Epithelial cell of esophagus (primary cell): ENCODE measurements around the gene NDUFA5.

Experiments used
- DNase-seq: peaks from one replicate; pipeline ENCODE4 v3.0.0; 2010; ENCODE audit warnings: low read depth
- H3K4me3 ChIP-seq: 2 replicates; pipeline ENCODE4 v1.5.1; 2011; ENCODE audit warnings: mild to moderate bottlenecking, low read length, control low read depth
- TF ChIP-seq, protein P1 (sequence below): IDR thresholded peaks from 2 replicates; pipeline ENCODE4 v1.5.1; 2011; ENCODE audit warnings: low read depth, mild to moderate bottlenecking, low read length, control low read depth, inconsistent platforms; ENCODE audit not compliant: insufficient read depth; ENCODE audit errors: missing control alignments

The NDUFA5 gene

DNA sequence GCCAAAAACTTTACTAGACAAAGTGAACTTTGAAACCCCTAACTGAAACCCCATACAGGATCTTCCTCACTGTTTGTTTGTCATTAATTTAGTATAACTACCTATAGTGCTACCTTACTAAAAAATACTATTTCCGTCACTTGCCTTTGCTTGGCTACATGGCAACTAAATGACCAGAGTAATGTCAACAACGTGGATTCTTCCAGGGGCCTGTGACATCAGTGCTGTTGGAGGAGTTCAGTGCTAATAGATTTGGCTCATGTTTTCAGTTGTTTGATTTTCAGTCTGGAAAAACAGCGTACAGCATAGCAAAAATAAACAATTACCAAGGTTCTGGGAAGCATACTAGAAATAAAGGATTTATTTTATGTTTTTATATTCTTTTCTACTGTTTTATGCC is 41.0 kb upstream of the NDUFA5 start:
- H3K4me3 ChIP-seq: no peak overlapping the region
- TF ChIP-seq, protein P1, sequence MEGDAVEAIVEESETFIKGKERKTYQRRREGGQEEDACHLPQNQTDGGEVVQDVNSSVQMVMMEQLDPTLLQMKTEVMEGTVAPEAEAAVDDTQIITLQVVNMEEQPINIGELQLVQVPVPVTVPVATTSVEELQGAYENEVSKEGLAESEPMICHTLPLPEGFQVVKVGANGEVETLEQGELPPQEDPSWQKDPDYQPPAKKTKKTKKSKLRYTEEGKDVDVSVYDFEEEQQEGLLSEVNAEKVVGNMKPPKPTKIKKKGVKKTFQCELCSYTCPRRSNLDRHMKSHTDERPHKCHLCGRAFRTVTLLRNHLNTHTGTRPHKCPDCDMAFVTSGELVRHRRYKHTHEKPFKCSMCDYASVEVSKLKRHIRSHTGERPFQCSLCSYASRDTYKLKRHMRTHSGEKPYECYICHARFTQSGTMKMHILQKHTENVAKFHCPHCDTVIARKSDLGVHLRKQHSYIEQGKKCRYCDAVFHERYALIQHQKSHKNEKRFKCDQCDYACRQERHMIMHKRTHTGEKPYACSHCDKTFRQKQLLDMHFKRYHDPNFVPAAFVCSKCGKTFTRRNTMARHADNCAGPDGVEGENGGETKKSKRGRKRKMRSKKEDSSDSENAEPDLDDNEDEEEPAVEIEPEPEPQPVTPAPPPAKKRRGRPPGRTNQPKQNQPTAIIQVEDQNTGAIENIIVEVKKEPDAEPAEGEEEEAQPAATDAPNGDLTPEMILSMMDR: no peak
- no peak for DNase-seq

DNA sequence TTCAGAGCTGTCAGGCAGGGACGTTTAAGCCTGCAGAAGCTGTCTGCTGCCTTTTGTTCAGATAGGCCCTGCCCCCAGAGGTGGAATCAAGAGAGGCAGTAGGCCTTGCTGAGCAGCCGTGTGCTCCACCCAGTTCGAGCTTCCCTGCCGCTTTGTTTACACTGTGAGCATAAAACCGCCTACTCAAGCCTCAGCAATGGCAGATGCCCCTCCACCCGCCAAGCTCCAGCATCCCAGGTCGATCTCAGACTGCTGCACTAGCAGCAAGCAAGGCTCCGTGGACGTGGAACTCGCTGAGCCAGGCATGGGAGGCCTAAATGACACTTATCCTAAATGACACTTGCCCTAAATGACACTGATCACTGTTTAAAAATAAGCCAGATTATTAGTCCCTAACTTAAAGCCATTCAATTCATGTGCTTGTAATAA is 37.2 kb upstream of the NDUFA5 start:
- H3K4me3 ChIP-seq: no peak overlapping the region
- TF ChIP-seq, protein P1: no peak
- DNase-seq: peak; percentile 48

DNA sequence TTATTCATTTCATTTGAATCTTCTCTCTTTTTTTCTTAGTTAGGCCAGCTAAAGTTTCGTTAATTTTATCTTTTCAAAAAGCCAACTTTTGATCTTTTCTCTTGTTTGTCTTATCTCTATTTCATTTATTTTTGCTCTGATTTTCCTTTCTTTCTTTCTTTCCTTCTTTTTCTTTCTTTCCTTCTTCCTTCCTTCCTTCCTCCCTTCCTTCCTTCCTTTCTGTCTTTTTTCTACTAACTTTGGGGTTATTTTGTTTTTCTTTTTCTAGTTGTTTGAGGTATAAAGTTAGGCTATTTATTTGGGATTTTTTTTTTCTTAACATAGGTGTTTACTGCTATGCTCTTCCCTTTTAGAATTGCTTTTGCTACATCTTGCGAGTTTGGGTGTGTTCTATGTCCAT is 30.8 kb upstream of the NDUFA5 start:
- no peak overlapping the region for H3K4me3 ChIP-seq
- TF ChIP-seq, protein P1: no peak
- no peak for DNase-seq

DNA sequence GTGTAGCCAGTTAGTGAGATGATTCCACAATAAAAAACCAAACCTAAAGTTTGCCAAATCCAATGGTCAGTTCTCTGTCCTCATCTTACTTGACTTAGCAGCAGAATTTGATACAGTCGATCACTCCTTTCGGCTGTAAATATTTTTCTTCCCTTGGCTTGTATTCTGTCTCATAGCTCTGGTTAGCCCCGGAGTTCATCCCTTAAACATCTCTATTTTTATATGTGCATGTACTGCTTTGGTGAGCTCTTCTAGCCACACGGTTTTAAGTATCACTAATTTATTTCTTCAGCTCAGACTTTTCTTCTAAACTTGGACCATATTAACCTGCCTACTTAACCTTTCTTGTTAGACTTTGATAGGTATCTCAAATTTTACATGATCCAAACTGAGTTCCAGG is 26.2 kb upstream of the NDUFA5 start:
- H3K4me3 ChIP-seq: no peak overlapping the region
- TF ChIP-seq, protein P1: no peak
- DNase-seq: no peak

DNA sequence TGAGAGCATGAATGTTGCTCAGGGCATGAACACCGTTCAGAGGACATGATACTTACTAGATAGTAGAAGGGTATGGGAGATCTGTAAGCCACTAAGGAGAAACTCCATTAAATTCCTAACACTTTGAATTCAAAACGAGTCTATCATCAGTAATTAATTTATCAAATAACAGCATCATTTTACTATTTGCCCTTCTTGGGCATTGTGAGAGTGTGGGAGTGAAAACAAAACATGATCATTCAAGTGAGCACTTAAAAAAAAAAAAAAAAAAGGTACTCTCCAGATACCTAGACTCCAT is 23.5 kb upstream of the NDUFA5 start:
- TF ChIP-seq, protein P1: no peak
- no peak for DNase-seq
- no peak overlapping the region for H3K4me3 ChIP-seq

DNA sequence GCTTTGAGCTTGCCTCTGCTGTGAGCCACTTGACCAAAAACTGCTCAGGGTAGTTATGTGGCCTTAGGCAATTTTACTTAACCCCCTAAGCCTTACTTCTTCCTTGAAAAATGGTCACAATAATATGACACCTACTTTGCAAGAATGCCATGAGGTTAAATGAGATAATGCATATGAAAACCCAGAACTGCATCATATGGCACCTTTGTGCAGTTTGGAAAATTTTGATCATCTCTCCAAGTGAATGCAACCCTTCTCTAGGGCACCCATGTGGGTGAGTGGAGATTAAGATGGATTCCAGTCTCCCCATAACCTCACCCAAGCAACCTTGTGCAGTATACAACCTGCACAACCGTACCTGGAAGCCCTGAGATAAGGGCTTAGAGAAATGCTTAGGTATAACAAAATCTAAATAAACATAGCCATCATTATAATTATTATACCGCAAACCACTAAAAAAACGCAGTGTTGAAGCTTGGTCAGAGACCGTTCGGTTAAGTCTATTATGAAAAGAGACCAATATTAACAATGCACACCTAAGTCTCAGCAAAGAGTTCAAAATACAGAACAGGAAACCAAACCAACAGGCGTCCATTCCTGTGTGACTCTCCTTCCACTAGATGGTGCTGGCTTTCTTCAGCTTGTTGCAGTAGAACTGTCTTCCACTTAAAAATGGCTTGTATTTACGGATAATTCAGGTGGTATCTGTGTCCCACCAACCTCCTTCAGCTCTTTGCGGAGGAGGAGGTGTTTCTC is 23.0 kb upstream of the NDUFA5 start:
- no peak overlapping the region for H3K4me3 ChIP-seq
- peak; percentile 58 for DNase-seq

More for the DNA sequence above, 23.0 kb upstream of the NDUFA5 start:
- TF ChIP-seq, protein P1: peak; percentile 91
